ENCODE results near the gene PA2G4. TPM values are rescaled to one million over a fixed set of nuclear protein-coding genes. Genes with fewer than 3 reads are reported as not detected.

The PA2G4 gene
- total and polyA plus RNA-seq, 4 donors, result 56.8 to 148 (median 68.6) TPM

DNA sequence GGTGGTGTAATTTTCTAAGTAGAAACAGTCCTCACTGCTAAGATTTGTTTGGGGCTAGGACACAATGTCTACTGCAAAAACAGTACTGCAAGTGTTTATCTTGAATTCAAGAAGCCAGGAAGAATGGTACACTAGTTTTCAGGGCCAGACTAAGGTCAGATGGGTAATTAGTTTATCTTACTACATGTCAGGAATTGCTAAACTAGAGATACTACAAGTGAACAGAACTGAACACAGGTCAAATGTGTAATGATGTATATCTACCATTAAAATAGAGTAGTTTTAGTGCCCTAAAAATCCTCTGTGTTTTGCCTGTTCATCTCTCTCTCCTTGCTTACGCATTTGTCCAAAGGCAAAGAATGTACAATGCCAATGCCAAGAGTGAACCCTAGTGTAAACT lies 9.7 kb downstream of the PA2G4 start (continued):
- no peak for TF ChIP-seq EGR1 (IDR thresholded peaks at IDR 0.05; ENCODE audit: low read depth in 2 of 2)
- no peak for TF ChIP-seq RXRA (IDR thresholded peaks at IDR 0.05)

DNA sequence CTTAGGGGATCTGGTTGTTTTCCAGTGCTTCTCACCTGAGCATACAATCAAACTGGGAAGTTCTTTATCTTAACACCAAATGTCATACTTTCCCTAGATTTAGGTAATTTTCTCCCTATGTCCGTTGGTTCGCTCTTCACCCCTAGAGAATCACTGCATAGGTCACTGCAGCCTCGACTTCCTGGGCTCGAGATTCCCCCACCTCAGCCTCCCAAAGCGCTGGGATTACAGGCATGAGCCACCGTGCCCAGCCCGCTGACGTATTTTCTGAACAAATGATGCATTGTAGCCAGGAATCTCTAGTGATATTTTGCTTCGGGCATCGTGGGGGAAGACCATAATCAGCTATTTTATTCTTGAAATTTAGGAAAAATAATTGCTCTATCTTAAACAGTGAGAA lies 11.0 kb downstream of the PA2G4 start:
- peak overlapping the region; percentile 69 to 98 for H3K9ac ChIP-seq (ENCODE audit: low read depth in 1 of 2, low read length in 2 of 2)
- WGBS, result 49% methylated on average over 10 of the region's 10 CpGs
- TF ChIP-seq, protein P1, sequence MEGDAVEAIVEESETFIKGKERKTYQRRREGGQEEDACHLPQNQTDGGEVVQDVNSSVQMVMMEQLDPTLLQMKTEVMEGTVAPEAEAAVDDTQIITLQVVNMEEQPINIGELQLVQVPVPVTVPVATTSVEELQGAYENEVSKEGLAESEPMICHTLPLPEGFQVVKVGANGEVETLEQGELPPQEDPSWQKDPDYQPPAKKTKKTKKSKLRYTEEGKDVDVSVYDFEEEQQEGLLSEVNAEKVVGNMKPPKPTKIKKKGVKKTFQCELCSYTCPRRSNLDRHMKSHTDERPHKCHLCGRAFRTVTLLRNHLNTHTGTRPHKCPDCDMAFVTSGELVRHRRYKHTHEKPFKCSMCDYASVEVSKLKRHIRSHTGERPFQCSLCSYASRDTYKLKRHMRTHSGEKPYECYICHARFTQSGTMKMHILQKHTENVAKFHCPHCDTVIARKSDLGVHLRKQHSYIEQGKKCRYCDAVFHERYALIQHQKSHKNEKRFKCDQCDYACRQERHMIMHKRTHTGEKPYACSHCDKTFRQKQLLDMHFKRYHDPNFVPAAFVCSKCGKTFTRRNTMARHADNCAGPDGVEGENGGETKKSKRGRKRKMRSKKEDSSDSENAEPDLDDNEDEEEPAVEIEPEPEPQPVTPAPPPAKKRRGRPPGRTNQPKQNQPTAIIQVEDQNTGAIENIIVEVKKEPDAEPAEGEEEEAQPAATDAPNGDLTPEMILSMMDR (IDR thresholded peaks at IDR 0.05; ENCODE audit: low read depth, low read length, missing input control), result no peak
- TF ChIP-seq NR2F2 (IDR thresholded peaks at IDR 0.05), result no peak
- no peak for TF ChIP-seq TAF1 (conservative IDR thresholded peaks at IDR 0.05)
- TF ChIP-seq EGR1 (IDR thresholded peaks at IDR 0.05; ENCODE audit: low read depth in 2 of 2), result no peak
- TF ChIP-seq, protein P2, sequence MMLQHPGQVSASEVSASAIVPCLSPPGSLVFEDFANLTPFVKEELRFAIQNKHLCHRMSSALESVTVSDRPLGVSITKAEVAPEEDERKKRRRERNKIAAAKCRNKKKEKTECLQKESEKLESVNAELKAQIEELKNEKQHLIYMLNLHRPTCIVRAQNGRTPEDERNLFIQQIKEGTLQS (IDR thresholded peaks at IDR 0.05), result no peak
- TF ChIP-seq SP1 (IDR thresholded peaks at IDR 0.05), result no peak
- TF ChIP-seq RXRA (IDR thresholded peaks at IDR 0.05), result no peak
- TF ChIP-seq, protein P3, sequence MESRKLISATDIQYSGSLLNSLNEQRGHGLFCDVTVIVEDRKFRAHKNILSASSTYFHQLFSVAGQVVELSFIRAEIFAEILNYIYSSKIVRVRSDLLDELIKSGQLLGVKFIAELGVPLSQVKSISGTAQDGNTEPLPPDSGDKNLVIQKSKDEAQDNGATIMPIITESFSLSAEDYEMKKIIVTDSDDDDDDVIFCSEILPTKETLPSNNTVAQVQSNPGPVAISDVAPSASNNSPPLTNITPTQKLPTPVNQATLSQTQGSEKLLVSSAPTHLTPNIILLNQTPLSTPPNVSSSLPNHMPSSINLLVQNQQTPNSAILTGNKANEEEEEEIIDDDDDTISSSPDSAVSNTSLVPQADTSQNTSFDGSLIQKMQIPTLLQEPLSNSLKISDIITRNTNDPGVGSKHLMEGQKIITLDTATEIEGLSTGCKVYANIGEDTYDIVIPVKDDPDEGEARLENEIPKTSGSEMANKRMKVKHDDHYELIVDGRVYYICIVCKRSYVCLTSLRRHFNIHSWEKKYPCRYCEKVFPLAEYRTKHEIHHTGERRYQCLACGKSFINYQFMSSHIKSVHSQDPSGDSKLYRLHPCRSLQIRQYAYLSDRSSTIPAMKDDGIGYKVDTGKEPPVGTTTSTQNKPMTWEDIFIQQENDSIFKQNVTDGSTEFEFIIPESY (IDR thresholded peaks at IDR 0.05), result no peak
- TF ChIP-seq HNF4G (IDR thresholded peaks at IDR 0.05), result no peak
- no peak for TF ChIP-seq JUND (IDR thresholded peaks at IDR 0.05)
- no peak for TF ChIP-seq FOXA1 (IDR thresholded peaks at IDR 0.05)
- TF ChIP-seq GABPA (IDR thresholded peaks at IDR 0.05 in 1 of 2, conservative IDR thresholded peaks at IDR 0.05 in 1 of 2), result no peak
- TF ChIP-seq, protein P4, sequence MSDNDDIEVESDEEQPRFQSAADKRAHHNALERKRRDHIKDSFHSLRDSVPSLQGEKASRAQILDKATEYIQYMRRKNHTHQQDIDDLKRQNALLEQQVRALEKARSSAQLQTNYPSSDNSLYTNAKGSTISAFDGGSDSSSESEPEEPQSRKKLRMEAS (IDR thresholded peaks at IDR 0.05), result no peak
- TF ChIP-seq, protein P5, sequence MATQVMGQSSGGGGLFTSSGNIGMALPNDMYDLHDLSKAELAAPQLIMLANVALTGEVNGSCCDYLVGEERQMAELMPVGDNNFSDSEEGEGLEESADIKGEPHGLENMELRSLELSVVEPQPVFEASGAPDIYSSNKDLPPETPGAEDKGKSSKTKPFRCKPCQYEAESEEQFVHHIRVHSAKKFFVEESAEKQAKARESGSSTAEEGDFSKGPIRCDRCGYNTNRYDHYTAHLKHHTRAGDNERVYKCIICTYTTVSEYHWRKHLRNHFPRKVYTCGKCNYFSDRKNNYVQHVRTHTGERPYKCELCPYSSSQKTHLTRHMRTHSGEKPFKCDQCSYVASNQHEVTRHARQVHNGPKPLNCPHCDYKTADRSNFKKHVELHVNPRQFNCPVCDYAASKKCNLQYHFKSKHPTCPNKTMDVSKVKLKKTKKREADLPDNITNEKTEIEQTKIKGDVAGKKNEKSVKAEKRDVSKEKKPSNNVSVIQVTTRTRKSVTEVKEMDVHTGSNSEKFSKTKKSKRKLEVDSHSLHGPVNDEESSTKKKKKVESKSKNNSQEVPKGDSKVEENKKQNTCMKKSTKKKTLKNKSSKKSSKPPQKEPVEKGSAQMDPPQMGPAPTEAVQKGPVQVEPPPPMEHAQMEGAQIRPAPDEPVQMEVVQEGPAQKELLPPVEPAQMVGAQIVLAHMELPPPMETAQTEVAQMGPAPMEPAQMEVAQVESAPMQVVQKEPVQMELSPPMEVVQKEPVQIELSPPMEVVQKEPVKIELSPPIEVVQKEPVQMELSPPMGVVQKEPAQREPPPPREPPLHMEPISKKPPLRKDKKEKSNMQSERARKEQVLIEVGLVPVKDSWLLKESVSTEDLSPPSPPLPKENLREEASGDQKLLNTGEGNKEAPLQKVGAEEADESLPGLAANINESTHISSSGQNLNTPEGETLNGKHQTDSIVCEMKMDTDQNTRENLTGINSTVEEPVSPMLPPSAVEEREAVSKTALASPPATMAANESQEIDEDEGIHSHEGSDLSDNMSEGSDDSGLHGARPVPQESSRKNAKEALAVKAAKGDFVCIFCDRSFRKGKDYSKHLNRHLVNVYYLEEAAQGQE (IDR thresholded peaks at IDR 0.05), result no peak
- TF ChIP-seq YY1 (IDR thresholded peaks at IDR 0.05), result no peak
- TF ChIP-seq HNF4A (conservative IDR thresholded peaks at IDR 0.05), result no peak
- no peak for TF ChIP-seq RAD21 (IDR thresholded peaks at IDR 0.05)
- TF ChIP-seq FOXA2 (IDR thresholded peaks at IDR 0.05), result no peak
- no peaks in the 10 kb centered on the region for H3K9me3 ChIP-seq (ENCODE audit: control insufficient read depth in 4 of 4, low read length in 3 of 4)
- peaks cover 13 to 28% (median 19%) of the 10 kb centered on the region in 4 donors for H3K4me1 ChIP-seq (ENCODE audit: control insufficient read depth in 4 of 4, insufficient read depth in 4 of 4, low read length in 3 of 4)
- peak overlapping the region; percentile 93 to 96 for H3K27ac ChIP-seq (ENCODE audit: low read depth in 1 of 2, low read length in 2 of 2)
- H3K4me3 ChIP-seq (ENCODE audit: low read depth in 1 of 3, low read length in 3 of 3), result peak overlapping the region in 2 of 3 donors; percentile 49 to 97
- H3K27me3 ChIP-seq (ENCODE audit: control insufficient read depth in 4 of 4, insufficient read depth in 4 of 4, low read length in 3 of 4), result no peaks in the 10 kb centered on the region
- H3K36me3 ChIP-seq (ENCODE audit: control insufficient read depth in 4 of 4, insufficient read depth in 3 of 4, low read depth in 1 of 4, low read length in 3 of 4), result peaks cover 6 to 30% (median 23%) of the 10 kb centered on the region in 4 donors
- no peak for DNase-seq (ENCODE audit: low spot score)

Measured in liver (tissue), 9 donors.